ENCODE results near the gene NPHS1. TPM values are rescaled to one million over a fixed set of nuclear protein-coding genes. Genes with fewer than 3 reads are reported as not detected.

The NPHS1 gene
- total and polyA plus RNA-seq, 8 donors: 0.10 to 17.9 (median 0.49) TPM; not detected in 2

GRCh38 chr19:35887197-35887596 is 34.9 kb upstream of the NPHS1 start:
- H3K4me3 ChIP-seq: no peak overlapping the region
- H3K4me1 ChIP-seq: no peaks in the 10 kb centered on the region
- H3K9me3 ChIP-seq: no peaks in the 10 kb centered on the region
- peaks cover 24 to 55% (median 53%) of the 10 kb centered on the region in 4 donors for H3K36me3 ChIP-seq
- H3K27ac ChIP-seq: no peak overlapping the region
- intact Hi-C loops (cut with DNase I; ENCODE audit: low total_unique reads): no loop called here
- WGBS, 5 donors: 86 to 98% (median 94%) methylated on average over 5 of the region's 5 CpGs
- TF ChIP-seq POLR2AphosphoS5 (IDR thresholded peaks at IDR 0.05): no peak
- no peak for TF ChIP-seq EP300 (IDR thresholded peaks at IDR 0.05)
- TF ChIP-seq CTCF (IDR thresholded peaks at IDR 0.05): no peak
- TF ChIP-seq POLR2A (IDR thresholded peaks at IDR 0.05): no peak
- no peaks in the 10 kb centered on the region for H3K27me3 ChIP-seq
- no peak for DNase-seq

- 90 to 97% (median 96%) methylated on average over 7 to 8 of the region's 8 CpGs for WGBS, 5 donors
- TF ChIP-seq EP300 (IDR thresholded peaks at IDR 0.05) (no peak), CTCF (IDR thresholded peaks at IDR 0.05) (no peak), POLR2AphosphoS5 (IDR thresholded peaks at IDR 0.05) (no peak), POLR2A (IDR thresholded peaks at IDR 0.05) (no peak)
- peaks cover 24 to 45% (median 42%) of the 10 kb centered on the region in 4 donors for H3K36me3 ChIP-seq
- H3K9me3 ChIP-seq: no peaks in the 10 kb centered on the region
- no peaks in the 10 kb centered on the region for H3K27me3 ChIP-seq
- no peaks in the 10 kb centered on the region for H3K4me1 ChIP-seq
- intact Hi-C loops (cut with DNase I; ENCODE audit: low total_unique reads): no loop called here
- H3K27ac ChIP-seq: no peak overlapping the region
- DNase-seq: no peak
- no peak overlapping the region for H3K4me3 ChIP-seq
Observed at GRCh38 chr19:35885904-35886303, 33.6 kb upstream of the NPHS1 start.

GRCh38 chr19:35885225-35885738 is 33.0 kb upstream of the NPHS1 start:
- DNase-seq: no peak
- Histone ChIP-seq H3K4me1 (no peaks in the 10 kb centered on the region), H3K27ac (no peak overlapping the region), H3K9me3 (no peaks in the 10 kb centered on the region), H3K36me3 (peaks cover 24 to 38% (median 36%) of the 10 kb centered on the region in 4 donors), H3K4me3 (no peak overlapping the region), H3K27me3 (peaks cover 0 to 4% (median 0%) of the 10 kb centered on the region in 3 donors)
- 87 to 95% (median 91%) methylated on average over 6 of the region's 6 CpGs for WGBS, 5 donors
- intact Hi-C loops (cut with DNase I; ENCODE audit: low total_unique reads): no loop called here
- no peak for TF ChIP-seq POLR2A (IDR thresholded peaks at IDR 0.05)
- no peak for TF ChIP-seq POLR2AphosphoS5 (IDR thresholded peaks at IDR 0.05)
- no peak for TF ChIP-seq EP300 (IDR thresholded peaks at IDR 0.05)
- TF ChIP-seq CTCF (IDR thresholded peaks at IDR 0.05): no peak

- Histone ChIP-seq H3K4me1 (peaks cover 0 to 10% (median 2%) of the 10 kb centered on the region in 4 donors), H3K36me3 (peaks cover 10 to 24% (median 22%) of the 10 kb centered on the region in 4 donors), H3K27me3 (peaks cover 0 to 14% (median 0%) of the 10 kb centered on the region in 3 donors), H3K4me3 (no peak overlapping the region), H3K9me3 (no peaks in the 10 kb centered on the region), H3K27ac (no peak overlapping the region)
- intact Hi-C loops (cut with DNase I; ENCODE audit: low total_unique reads): loop anchor here (5.0 kb wide), 1 partner anchor 48 kb away; no protein-coding TSS in a partner anchor
- DNase-seq: no peak
- WGBS, 5 donors: 48 to 71% (median 61%) methylated on average over 2 of the region's 2 CpGs
- TF ChIP-seq CTCF (IDR thresholded peaks at IDR 0.05) (no peak), EP300 (IDR thresholded peaks at IDR 0.05) (no peak), POLR2A (IDR thresholded peaks at IDR 0.05) (no peak), POLR2AphosphoS5 (IDR thresholded peaks at IDR 0.05) (no peak)
Observed at GRCh38 chr19:35883882-35884281, 31.6 kb upstream of the NPHS1 start.

All from stomach (tissue), 9 donors.